Esophagus muscularis mucosa (tissue), 4 donors: ENCODE measurements around the gene SPTBN2. TPM values are rescaled to one million over a fixed set of nuclear protein-coding genes. Genes with fewer than 3 reads are reported as not detected.

Experiments used
- DNase-seq: peaks from one replicate; pipeline ENCODE4 v3.0.0-alpha.2; 2017; ENCODE audit errors: extremely low spot score
- H3K27ac ChIP-seq, 4 donors: fragments of 200-600 bp; sonication (generic); replicated peaks in 1 of 4; 1 replicate in 3 of 4; 2 replicates in 1 of 4; pipeline ENCODE4 v1.5.1; 2016 to 2019; ENCODE audit warnings: mild to moderate bottlenecking in 1 of 4
- H3K27me3 ChIP-seq, 4 donors: fragments of 200-600 bp; sonication (generic); one replicate each; pipeline versions ENCODE4 v1.5.1 to v1.6.0; 2016 to 2019
- H3K36me3 ChIP-seq, 4 donors: fragments of 200-600 bp; sonication (generic); one replicate each; pipeline ENCODE4 v1.5.1; 2016 to 2019
- H3K4me1 ChIP-seq, 4 donors: fragments of 200-600 bp; sonication (generic); one replicate each; pipeline ENCODE4 v1.5.1; 2016 to 2019
- H3K4me3 ChIP-seq, 4 donors: fragments of 200-600 bp; sonication (generic); 1 replicate in 2 of 4; 2 replicates in 2 of 4; pipeline ENCODE4 v1.5.1; 2016 to 2019; ENCODE audit warnings: mild to moderate bottlenecking in 4 of 4, moderate library complexity in 1 of 4
- H3K9me3 ChIP-seq, 4 donors: fragments of 200-600 bp; sonication (generic); 1 replicate in 3 of 4; 2 replicates in 1 of 4; pipeline ENCODE4 v1.5.1; 2016 to 2019
- EP300 ChIP-seq: sonication (generic); formaldehyde crosslinking; IDR thresholded peaks from one replicate; pipeline ENCODE4 v1.6.1; 2017; ENCODE audit warnings: antibody characterized with exemption
- POLR2A ChIP-seq: fragments of 450-650 bp; IDR thresholded peaks from one replicate; pipeline ENCODE4 v1.6.1; 2017; ENCODE audit warnings: antibody characterized with exemption, moderate library complexity, mild to moderate bottlenecking, low read depth
- POLR2AphosphoS5 ChIP-seq, 2 donors: sonication (generic); formaldehyde crosslinking; IDR thresholded peaks; one replicate each; pipeline ENCODE4 v1.6.1; 2017; ENCODE audit warnings: antibody characterized with exemption in 2 of 2
- WGBS: methylation state at CpG from one replicate; pipeline ENCODE4 v1.1.5; 2018; 5-methylcytosine and 5-hydroxymethylcytosine counted together
- intact Hi-C: fragments of 100-400 bp; cut with DNase I; formaldehyde crosslinking; loops from one replicate; pipeline ENCODE4 v1.15.1; 2023
- total RNA-seq, 4 donors: library from RNA; depleted of rRNA; stranded (reverse); fragments of >200 nt; gene quantifications; one replicate each; pipeline versions ENCODE4 v1.1.0 to v1.2.1, GENCODE V29; 2016
- TF ChIP-seq, protein P1 (sequence below), 3 experiments: fragments of 200-600 bp in 2 of 3; fragments of 450-650 bp in 1 of 3; sonication (generic) in 2 of 3; IDR thresholded peaks; one replicate each; pipeline ENCODE4 v1.5.1; 2017 to 2019; ENCODE audit warnings: antibody characterized with exemption in 3 of 3, mild to moderate bottlenecking in 2 of 3, moderate library complexity in 1 of 3

The SPTBN2 gene
- total RNA-seq, 4 donors from 2014 or later, result 3.3 to 12.5 (median 10.0) TPM

DNA sequence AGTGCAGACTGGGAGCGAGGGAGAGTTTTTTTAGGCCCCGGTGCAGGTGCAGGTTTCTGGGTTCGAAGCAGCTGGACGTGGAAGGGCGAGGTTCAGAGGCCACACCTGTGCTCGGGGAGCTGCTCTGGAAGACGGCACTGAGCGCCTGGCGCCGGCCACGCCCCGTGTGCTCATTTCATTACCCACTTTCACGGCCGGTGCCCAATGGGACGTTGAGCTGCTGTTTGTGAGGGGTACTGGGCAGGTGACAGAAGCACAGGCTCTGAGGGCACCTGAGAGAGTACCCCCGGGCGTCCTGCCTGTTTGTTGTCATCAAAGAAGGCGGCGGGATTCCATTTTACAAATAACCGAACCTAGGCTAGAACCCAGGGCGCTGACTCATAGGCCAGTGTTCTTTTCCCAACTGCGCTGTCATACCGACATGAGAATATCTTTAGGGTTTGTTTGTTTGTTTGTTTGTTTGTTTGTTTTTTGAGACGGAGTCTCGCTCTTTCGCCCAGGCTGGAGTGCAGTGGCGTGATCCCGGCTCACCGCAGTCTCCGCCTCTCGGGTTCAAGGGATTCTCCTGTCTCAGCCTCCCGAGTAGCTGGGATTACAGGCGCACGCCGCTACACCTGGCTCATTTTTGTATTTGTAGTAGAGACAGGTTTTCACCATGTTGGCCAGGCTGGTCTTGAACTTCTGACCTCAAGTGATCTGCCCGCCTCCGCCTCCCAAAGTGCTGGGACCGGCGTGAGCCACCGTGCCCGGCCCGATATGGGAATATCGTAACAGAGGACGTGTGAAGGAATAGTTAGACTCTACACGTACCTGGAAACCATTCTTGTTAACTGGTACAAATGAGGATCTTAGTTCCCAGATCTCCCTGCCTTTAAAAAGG lies 16.6 kb upstream of the SPTBN2 start:
- peak overlapping the region; percentile 86 to 98 (median 96) for H3K4me3 ChIP-seq
- TF ChIP-seq POLR2AphosphoS5 (IDR thresholded peaks at IDR 0.05), result no peak
- no peak for TF ChIP-seq EP300
- TF ChIP-seq POLR2A, result no peak
- TF ChIP-seq, protein P1, sequence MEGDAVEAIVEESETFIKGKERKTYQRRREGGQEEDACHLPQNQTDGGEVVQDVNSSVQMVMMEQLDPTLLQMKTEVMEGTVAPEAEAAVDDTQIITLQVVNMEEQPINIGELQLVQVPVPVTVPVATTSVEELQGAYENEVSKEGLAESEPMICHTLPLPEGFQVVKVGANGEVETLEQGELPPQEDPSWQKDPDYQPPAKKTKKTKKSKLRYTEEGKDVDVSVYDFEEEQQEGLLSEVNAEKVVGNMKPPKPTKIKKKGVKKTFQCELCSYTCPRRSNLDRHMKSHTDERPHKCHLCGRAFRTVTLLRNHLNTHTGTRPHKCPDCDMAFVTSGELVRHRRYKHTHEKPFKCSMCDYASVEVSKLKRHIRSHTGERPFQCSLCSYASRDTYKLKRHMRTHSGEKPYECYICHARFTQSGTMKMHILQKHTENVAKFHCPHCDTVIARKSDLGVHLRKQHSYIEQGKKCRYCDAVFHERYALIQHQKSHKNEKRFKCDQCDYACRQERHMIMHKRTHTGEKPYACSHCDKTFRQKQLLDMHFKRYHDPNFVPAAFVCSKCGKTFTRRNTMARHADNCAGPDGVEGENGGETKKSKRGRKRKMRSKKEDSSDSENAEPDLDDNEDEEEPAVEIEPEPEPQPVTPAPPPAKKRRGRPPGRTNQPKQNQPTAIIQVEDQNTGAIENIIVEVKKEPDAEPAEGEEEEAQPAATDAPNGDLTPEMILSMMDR (IDR thresholded peaks at IDR 0.05), result no peak
- peaks cover 10 to 20% (median 19%) of the 10 kb centered on the region in 4 donors for H3K4me1 ChIP-seq
- peak overlapping the region; percentile 81 to 85 (median 82) for H3K27ac ChIP-seq
- 66% methylated on average over 37 of the region's 45 CpGs for WGBS
- intact Hi-C loops, result no loop called here
- H3K36me3 ChIP-seq, result no peaks in the 10 kb centered on the region
- DNase-seq, result peak; percentile 62
- H3K27me3 ChIP-seq, result no peaks in the 10 kb centered on the region
- H3K9me3 ChIP-seq, result no peaks in the 10 kb centered on the region

DNA sequence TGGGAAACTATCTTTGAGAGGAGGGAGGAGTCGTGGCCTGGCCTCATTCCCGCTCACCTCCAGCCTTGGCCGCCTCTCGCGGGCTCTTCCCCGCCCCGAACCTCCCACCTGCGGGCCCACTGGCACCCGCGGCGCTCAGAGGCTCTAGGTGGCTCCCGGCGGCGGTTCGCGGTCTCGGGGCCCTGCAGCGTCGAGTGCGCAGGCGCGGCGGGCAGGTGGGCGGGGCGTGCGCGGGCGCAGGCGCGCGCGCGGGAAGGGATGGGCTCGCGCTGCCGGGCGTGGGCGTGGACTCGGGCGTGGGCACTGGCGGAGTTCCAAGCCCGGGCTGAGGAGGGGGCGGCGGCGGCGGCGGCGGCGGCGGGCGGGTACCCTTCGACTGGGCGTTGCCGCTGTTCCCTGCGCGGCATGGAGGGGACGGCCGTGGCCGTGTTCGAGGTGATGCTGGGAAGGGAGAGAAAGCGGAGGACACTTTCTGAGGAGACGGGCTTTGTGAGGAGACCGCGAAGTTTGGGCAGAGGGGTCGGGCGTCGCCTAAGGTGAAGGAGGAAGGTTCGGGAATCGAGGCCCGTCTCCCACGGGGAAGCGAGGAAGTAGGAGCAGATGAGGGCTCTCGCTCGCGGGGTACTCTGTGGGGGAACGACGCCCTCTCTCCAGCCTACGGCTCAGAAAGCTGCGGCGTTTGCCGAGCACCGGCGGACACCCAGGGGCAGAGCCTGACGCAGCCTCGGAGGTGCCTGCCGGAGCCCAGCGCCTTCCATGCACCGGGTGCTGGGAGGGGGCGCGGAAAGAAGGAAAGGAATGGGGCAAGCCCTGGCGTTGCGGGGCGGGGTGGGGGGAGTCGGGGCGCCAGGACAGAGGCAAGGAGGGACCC lies 15.7 kb upstream of the SPTBN2 start:
- Histone ChIP-seq H3K4me1 (peaks cover 10 to 20% (median 19%) of the 10 kb centered on the region in 4 donors), H3K36me3 (no peaks in the 10 kb centered on the region), H3K9me3 (no peaks in the 10 kb centered on the region), H3K4me3 (peak overlapping the region; percentile 86 to 98 (median 96)), H3K27ac (peak overlapping the region; percentile 81 to 85 (median 82)), H3K27me3 (no peaks in the 10 kb centered on the region)
- peak; percentile 70 to 87 for TF ChIP-seq POLR2AphosphoS5 (IDR thresholded peaks at IDR 0.05)
- TF ChIP-seq, protein P1 (IDR thresholded peaks at IDR 0.05), result peak in 1 of 3 experiments; percentile 40
- TF ChIP-seq POLR2A, result no peak
- TF ChIP-seq EP300, result no peak
- intact Hi-C loops, result no loop called here
- WGBS, result 0% methylated on average over 10 of the region's 95 CpGs
- DNase-seq, result peak; percentile 93

DNA sequence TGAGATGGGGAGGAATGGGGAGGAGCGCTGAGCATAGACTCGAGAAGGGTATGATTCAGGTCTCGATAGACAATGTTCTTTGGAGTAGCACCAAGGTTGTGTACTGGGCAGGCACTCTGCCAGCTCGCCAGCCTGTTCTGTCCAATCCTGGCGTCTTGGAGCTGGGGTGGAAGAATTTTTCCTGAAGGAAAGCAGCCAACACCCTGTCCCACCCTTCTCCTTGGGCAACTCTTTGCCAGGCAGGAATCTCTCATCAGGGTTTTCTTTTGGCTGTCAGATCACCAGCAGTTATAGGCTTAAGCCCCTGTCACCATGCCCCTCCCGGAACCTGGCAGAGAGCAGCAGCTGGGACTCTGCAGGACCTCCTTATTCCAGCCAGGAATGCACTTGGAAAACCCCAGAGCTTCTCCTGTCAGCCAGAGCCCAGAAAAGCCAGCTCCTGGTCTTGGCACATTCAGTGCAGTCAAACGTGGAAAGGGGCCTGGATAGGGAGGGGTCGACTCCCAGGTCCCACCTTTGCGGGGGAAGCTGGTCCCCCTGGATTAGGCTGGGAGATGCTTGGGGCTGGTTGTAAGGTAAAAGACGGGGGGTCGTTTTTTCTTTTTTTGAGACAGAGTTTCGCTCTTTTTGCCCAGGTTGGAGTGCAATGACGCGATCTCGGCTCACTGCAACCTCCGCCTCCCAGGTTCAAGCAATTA lies 14.4 kb upstream of the SPTBN2 start:
- Histone ChIP-seq H3K4me1 (peaks cover 10 to 20% (median 19%) of the 10 kb centered on the region in 4 donors), H3K4me3 (peak overlapping the region; percentile 86 to 98 (median 96)), H3K27me3 (no peaks in the 10 kb centered on the region), H3K9me3 (no peaks in the 10 kb centered on the region), H3K36me3 (no peaks in the 10 kb centered on the region), H3K27ac (no peak overlapping the region)
- no peak for TF ChIP-seq POLR2AphosphoS5 (IDR thresholded peaks at IDR 0.05)
- TF ChIP-seq, protein P1 (IDR thresholded peaks at IDR 0.05), result no peak
- TF ChIP-seq POLR2A, result no peak
- TF ChIP-seq EP300, result no peak
- 76% methylated on average over 13 of the region's 16 CpGs for WGBS
- peak; percentile 68 for DNase-seq
- intact Hi-C loops, result no loop called here

DNA sequence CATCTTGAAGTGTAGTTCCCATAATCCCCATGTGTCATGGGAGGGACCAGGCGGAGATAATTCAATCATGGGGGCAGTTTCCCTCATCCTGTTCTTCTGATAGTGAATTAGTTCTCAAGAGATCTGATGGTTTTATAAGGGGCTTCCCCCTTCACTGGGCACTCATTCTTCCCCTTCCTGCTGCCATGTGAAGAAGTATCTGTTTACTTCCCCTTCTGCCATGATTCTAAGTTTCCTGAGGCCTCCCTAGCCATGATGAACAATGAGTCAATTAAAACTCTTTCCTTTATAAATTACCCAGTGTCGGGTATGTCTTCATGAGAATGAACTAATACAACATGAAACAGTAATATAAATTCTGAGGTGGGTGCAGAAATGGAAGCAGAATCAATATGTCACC lies 12.1 kb upstream of the SPTBN2 start:
- intact Hi-C loops, result no loop called here
- 88% methylated on average over 2 of the region's 2 CpGs for WGBS
- no peak for DNase-seq
- no peak overlapping the region for H3K4me3 ChIP-seq
- peaks cover 10 to 20% (median 19%) of the 10 kb centered on the region in 4 donors for H3K4me1 ChIP-seq
- TF ChIP-seq POLR2AphosphoS5 (IDR thresholded peaks at IDR 0.05) (no peak), POLR2A (no peak), EP300 (no peak)
- TF ChIP-seq, protein P1 (IDR thresholded peaks at IDR 0.05), result no peak
- no peak overlapping the region for H3K27ac ChIP-seq
- H3K36me3 ChIP-seq, result no peaks in the 10 kb centered on the region
- no peaks in the 10 kb centered on the region for H3K27me3 ChIP-seq
- H3K9me3 ChIP-seq, result no peaks in the 10 kb centered on the region
